Activated B cell treated with CpG ODN at 0.5 μM for 24 hours (primary cell): ENCODE data around the gene SYNDIG1L. TPM values are rescaled to one million over a fixed set of nuclear protein-coding genes. Genes with fewer than 3 reads are reported as not detected.

Experiments used
- ATAC-seq: fragments of 200-7000 bp; cut with Tn5 transposase; one replicate; pipeline ENCODE4 v1.10.0; 2021; ENCODE audit warnings: low read depth, mild to moderate bottlenecking, moderate library complexity
- CTCF ChIA-PET: fragments of 350-600 bp; sonication (Branson Sonifier 250); formaldehyde crosslinking; loops from one replicate; lab custom pipeline; 2021; ENCODE audit warnings: antibody characterized with exemption; lab: Charles Lee
- POLR2A ChIA-PET: fragments of 350-600 bp; sonication (Branson Sonifier 250); formaldehyde crosslinking; loops from one replicate; lab custom pipeline; 2021; ENCODE audit warnings: antibody characterized with exemption; lab: Charles Lee
- DNase-seq: peaks from one replicate; pipeline ENCODE4 v3.0.0; 2022
- H3K27ac Mint-ChIP-seq: one replicate; pipeline ENCODE4 v1.8.0; 2020; ENCODE audit warnings: mixed read lengths
- H3K27me3 Mint-ChIP-seq: one replicate; pipeline ENCODE4 v1.8.0; 2021; ENCODE audit warnings: mixed read lengths
- H3K36me3 Mint-ChIP-seq: one replicate; pipeline ENCODE4 v1.8.0; 2021; ENCODE audit warnings: low read depth, mixed read lengths
- H3K4me1 Mint-ChIP-seq: one replicate; pipeline ENCODE4 v1.8.0; 2021; ENCODE audit warnings: mixed read lengths
- H3K4me3 Mint-ChIP-seq: one replicate; pipeline ENCODE4 v1.8.0; 2020; ENCODE audit warnings: mild to moderate bottlenecking, mixed read lengths
- H3K9me3 Mint-ChIP-seq: one replicate; pipeline ENCODE4 v1.8.0; 2020; ENCODE audit warnings: mixed read lengths
- CTCF ChIP-seq: fragments of 200-600 bp; IDR thresholded peaks from one replicate; pipeline ENCODE4 v1.8.0; 2022; ENCODE audit warnings: antibody characterized with exemption, mild to moderate bottlenecking
- intact Hi-C: fragments of 100-400 bp; cut with micrococcal nuclease; formaldehyde crosslinking; loops from one replicate; pipeline ENCODE4 v1.15.1; 2024
- total RNA-seq: library from RNA; stranded (reverse); gene quantifications from 2 replicates; pipeline ENCODE4 v1.2.3, GENCODE V29; 2022

SYNDIG1L gene
- total RNA-seq, 1 donor from 2014 or later, result not detected

- ATAC-seq, result peak; percentile 25
- Mint-ChIP-seq H3K36me3 (no peaks in the 10 kb centered on the region), H3K9me3 (no peaks in the 10 kb centered on the region), H3K27ac (peak overlapping the region; percentile 98), H3K4me3 (peak overlapping the region; percentile 87), H3K27me3 (no peaks in the 10 kb centered on the region), H3K4me1 (peaks cover 62% of the 10 kb centered on the region)
- DNase-seq, result peak; percentile 40
- TF ChIP-seq CTCF, result no peak
- intact Hi-C loops, result loop anchor here (2.0 to 5.0 kb wide), 3 partner anchors 100 to 540 kb away; partner anchors contain the start of genes ABCD4 and LTBP2
- ChIA-PET POLR2A (interaction anchor here (0.9 to 2.7 kb wide), 3 partner anchors 22 to 90 kb away, joined by 3 to 18 read pairs (median 4); partner anchors contain the start of genes ISCA2 and NPC2), CTCF (no interaction called here)
Measured at GRCh38 chr14:74402401-74403251, 23.4 kb downstream of the SYNDIG1L start.

GRCh38 chr14:74401504-74402241 is 24.3 kb downstream of the SYNDIG1L start:
- TF ChIP-seq CTCF, result no peak
- H3K36me3 Mint-ChIP-seq, result no peaks in the 10 kb centered on the region
- ChIA-PET POLR2A (interaction anchor here (0.7 to 2.7 kb wide), 7 partner anchors 23 to 1343 kb away, joined by 3 to 18 read pairs (median 3); partner anchors contain the start of genes ISCA2, NPC2, RBM25 and YLPM1), CTCF (interaction anchor here (1.5 kb wide), 1 partner anchor 38 kb away, joined by 5 read pairs; no protein-coding TSS in a partner anchor)
- H3K4me1 Mint-ChIP-seq, result peaks cover 54% of the 10 kb centered on the region
- H3K9me3 Mint-ChIP-seq, result no peaks in the 10 kb centered on the region
- no peaks in the 10 kb centered on the region for H3K27me3 Mint-ChIP-seq
- peak overlapping the region; percentile 87 for H3K4me3 Mint-ChIP-seq
- peak overlapping the region; percentile 98 for H3K27ac Mint-ChIP-seq
- DNase-seq (peak; percentile 74), ATAC-seq (peak; percentile 90)
- intact Hi-C loops, result loop anchor here (1.0 to 5.0 kb wide), 6 partner anchors 39 to 541 kb away; partner anchors contain the start of genes ABCD4, ALDH6A1, ISCA2 and LIN52

GRCh38 chr14:74400919-74401503 is 25.0 kb downstream of the SYNDIG1L start:
- ChIA-PET POLR2A (interaction anchor here (0.7 to 2.7 kb wide), 6 partner anchors 24 to 1343 kb away, joined by 3 to 18 read pairs (median 3); partner anchors contain the start of genes ISCA2, NPC2, RBM25 and YLPM1), CTCF (interaction anchor here (1.5 kb wide), 1 partner anchor 37 kb away, joined by 5 read pairs; no protein-coding TSS in a partner anchor)
- ATAC-seq (peak; percentile 3), DNase-seq (no peak)
- intact Hi-C loops, result loop anchor here (1.0 to 5.0 kb wide), 5 partner anchors 39 to 541 kb away; partner anchors contain the start of genes ALDH6A1, ISCA2, LIN52 and LTBP2
- TF ChIP-seq CTCF, result no peak
- no peaks in the 10 kb centered on the region for H3K36me3 Mint-ChIP-seq
- peak overlapping the region; percentile 98 for H3K27ac Mint-ChIP-seq
- H3K4me1 Mint-ChIP-seq, result peaks cover 54% of the 10 kb centered on the region
- H3K27me3 Mint-ChIP-seq, result no peaks in the 10 kb centered on the region
- peak overlapping the region; percentile 87 for H3K4me3 Mint-ChIP-seq
- H3K9me3 Mint-ChIP-seq, result no peaks in the 10 kb centered on the region

GRCh38 chr14:74400031-74400685 is 25.9 kb downstream of the SYNDIG1L start:
- Mint-ChIP-seq H3K9me3 (no peaks in the 10 kb centered on the region), H3K27me3 (no peaks in the 10 kb centered on the region), H3K4me1 (peaks cover 54% of the 10 kb centered on the region), H3K36me3 (no peaks in the 10 kb centered on the region), H3K27ac (peak overlapping the region; percentile 98), H3K4me3 (peak overlapping the region; percentile 37)
- POLR2A ChIA-PET, result no interaction called here
- ATAC-seq, result no peak
- CTCF ChIA-PET, result no interaction called here
- intact Hi-C loops, result loop anchor here (5.0 kb wide), 2 partner anchors 212 to 542 kb away; partner anchors contain the start of gene LTBP2
- DNase-seq, result no peak
- TF ChIP-seq CTCF, result no peak
